Measurements from ENCODE around the gene KLF14. TPM values are rescaled to one million over a fixed set of nuclear protein-coding genes. Genes with fewer than 3 reads are reported as not detected.

The KLF14 gene
- total RNA-seq, 1 donor from 2014 or later: 0.52 TPM

DNA sequence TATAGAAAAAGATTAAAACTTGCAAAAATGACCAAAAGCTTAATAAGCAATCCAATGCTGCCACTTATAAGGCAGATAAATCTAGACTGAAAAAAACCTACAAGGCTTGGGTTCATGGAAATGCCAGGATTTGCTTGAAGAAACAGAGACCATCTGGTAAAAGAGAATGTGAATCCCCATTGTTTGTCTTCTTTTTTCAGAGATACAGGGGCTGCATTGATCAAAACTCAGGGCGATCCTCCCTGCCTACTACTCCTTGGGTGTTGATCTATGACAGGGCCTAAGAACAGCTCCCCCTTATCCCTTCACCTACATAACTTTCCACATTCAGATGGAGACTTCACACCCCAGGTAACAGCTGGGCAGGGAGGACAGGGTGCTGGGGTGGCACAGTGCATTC is 44.3 kb downstream of the KLF14 start:
- H3K36me3 ChIP-seq (ENCODE audit: control insufficient read depth in 3 of 3, insufficient read depth in 3 of 3, low read length in 3 of 3): no peaks in the 10 kb centered on the region
- no peaks in the 10 kb centered on the region for H3K27me3 ChIP-seq (ENCODE audit: control insufficient read depth in 3 of 3, insufficient read depth in 3 of 3, low read length in 3 of 3)
- H3K9me3 ChIP-seq (ENCODE audit: control insufficient read depth in 3 of 3, low read length in 3 of 3): no peaks in the 10 kb centered on the region
- no peak overlapping the region for H3K4me3 ChIP-seq (ENCODE audit: low read length in 3 of 3)
- no peak overlapping the region for H3K27ac ChIP-seq (ENCODE audit: low read depth, low read length)
- no peak overlapping the region for H3K9ac ChIP-seq (ENCODE audit: low read depth in 1 of 3, low read length in 3 of 3)
- H3K4me1 ChIP-seq (ENCODE audit: control insufficient read depth in 3 of 3, insufficient read depth in 3 of 3, low read length in 3 of 3): no peaks in the 10 kb centered on the region

DNA sequence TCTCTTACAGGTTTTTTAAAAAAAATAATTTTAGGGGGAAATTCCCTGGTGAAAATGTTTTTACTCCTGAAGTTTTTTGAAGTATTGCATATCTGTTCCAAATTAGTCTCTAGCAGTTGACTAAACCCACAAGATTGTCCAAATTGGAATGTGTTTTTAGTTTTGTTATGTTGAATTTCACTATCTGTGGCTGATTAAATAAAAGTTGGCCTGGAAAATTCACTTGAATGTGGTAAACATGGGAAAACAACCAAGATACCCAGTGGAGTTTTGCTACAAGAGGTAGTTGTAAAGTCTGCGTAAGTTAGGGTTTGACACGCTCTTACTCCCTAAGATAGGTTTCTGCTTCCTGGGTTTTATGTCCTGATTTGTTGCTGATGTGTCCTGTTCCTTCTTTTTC is 51.0 kb downstream of the KLF14 start:
- Histone ChIP-seq H3K9me3 (ENCODE audit: control insufficient read depth in 3 of 3, low read length in 3 of 3) (no peaks in the 10 kb centered on the region), H3K27ac (ENCODE audit: low read depth, low read length) (no peak overlapping the region), H3K36me3 (ENCODE audit: control insufficient read depth in 3 of 3, insufficient read depth in 3 of 3, low read length in 3 of 3) (no peaks in the 10 kb centered on the region), H3K4me1 (ENCODE audit: control insufficient read depth in 3 of 3, insufficient read depth in 3 of 3, low read length in 3 of 3) (no peaks in the 10 kb centered on the region), H3K9ac (ENCODE audit: low read depth in 1 of 3, low read length in 3 of 3) (no peak overlapping the region), H3K4me3 (ENCODE audit: low read length in 3 of 3) (no peak overlapping the region), H3K27me3 (ENCODE audit: control insufficient read depth in 3 of 3, insufficient read depth in 3 of 3, low read length in 3 of 3) (no peaks in the 10 kb centered on the region)

Other genes starting within 250 kb of the KLF14 start
- 446 TPM for gene MEST, start 242.1 kb downstream of the KLF14 start, total RNA-seq
- 47.5 TPM for gene COPG2, start 65.5 kb downstream of the KLF14 start, total RNA-seq
- not detected for gene TSGA13, start 47.7 kb downstream of the KLF14 start, total RNA-seq